Lower leg skin (tissue), 4 donors: ENCODE data around the gene TMEM115. TPM values are rescaled to one million over a fixed set of nuclear protein-coding genes. Genes with fewer than 3 reads are reported as not detected.

ENCODE experiments used
- DNase-seq, 2 donors: peaks; one replicate each; pipeline ENCODE4 v3.0.0-alpha.2; 2019; ENCODE audit warnings: low spot score in 2 of 2
- H3K4me3 ChIP-seq: fragments of 200-600 bp; sonication (generic); 2 replicates; pipeline ENCODE4 v1.5.1; 2017; ENCODE audit warnings: mild to moderate bottlenecking, low read depth; ENCODE audit not compliant: poor library complexity, severe bottlenecking
- POLR2A ChIP-seq, 2 donors: fragments of 450-650 bp; IDR thresholded peaks; one replicate each; pipeline ENCODE4 v1.6.1; 2016 to 2017; ENCODE audit warnings: antibody characterized with exemption in 2 of 2, mild to moderate bottlenecking in 1 of 2, moderate library complexity in 1 of 2
- WGBS, 2 donors: methylation state at CpG; one replicate each; pipeline ENCODE4 v1.1.5; 2018; 5-methylcytosine and 5-hydroxymethylcytosine counted together
- intact Hi-C: fragments of 100-400 bp; cut with DNase I; formaldehyde crosslinking; loops from one replicate; pipeline ENCODE4 v1.15.0; 2023; ENCODE audit warnings: low total_unique reads
- total RNA-seq, 4 donors: library from RNA; depleted of rRNA; stranded (reverse); fragments of >200 nt; gene quantifications; one replicate each; pipeline ENCODE4 v1.1.0, GENCODE V29; 2016
- TF ChIP-seq, protein P1 (sequence below), 3 donors: fragments of 450-650 bp; IDR thresholded peaks; one replicate each; pipeline ENCODE4 v1.5.1; 2016; ENCODE audit warnings: antibody characterized with exemption in 3 of 3, mild to moderate bottlenecking in 3 of 3, moderate library complexity in 2 of 3

TMEM115 gene
- total RNA-seq, 4 donors from 2014 or later = 90.5 to 92.7 (median 92.4) TPM

DNA sequence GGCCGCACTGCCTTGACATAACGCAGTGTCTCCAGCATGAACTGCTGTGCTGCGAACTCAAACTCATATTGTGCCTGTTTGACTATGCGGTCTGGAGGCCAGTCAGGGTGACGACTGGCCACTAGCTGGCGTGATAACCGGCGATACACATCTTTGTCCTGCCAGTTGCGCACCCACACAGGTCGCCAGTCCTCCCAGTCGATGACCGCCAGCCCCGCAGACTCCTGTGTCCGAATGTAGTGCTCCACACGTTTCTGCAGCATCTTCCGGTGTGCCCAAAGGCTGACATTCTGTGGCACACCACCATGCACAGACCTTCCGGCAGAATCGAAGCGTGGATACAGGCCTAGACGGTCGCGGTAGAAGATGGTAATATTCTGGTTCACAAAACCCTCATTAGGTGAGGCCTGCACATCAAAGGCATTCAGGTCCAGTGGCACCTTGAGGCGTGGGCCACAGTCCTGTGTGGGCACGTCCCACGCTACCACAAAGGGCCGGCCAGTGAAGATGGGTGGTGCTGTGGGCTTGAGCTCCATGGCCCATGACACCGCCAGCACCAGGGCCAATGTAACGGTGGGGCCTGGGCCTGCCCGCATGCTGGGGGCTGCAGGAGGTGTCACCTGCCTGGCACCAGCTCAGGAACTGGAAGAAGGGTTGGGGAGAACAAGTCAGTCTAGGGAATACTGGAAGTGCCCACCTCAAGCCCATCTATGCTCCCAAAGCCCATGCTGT is 39.3 kb downstream of the TMEM115 start:
- H3K4me3 ChIP-seq = peak overlapping the region; percentile 42
- 77% methylated on average over 28 of the region's 29 CpGs for WGBS, 2 donors
- DNase-seq = peak in 1 of 2 donors; percentile 18
- TF ChIP-seq, protein P1, sequence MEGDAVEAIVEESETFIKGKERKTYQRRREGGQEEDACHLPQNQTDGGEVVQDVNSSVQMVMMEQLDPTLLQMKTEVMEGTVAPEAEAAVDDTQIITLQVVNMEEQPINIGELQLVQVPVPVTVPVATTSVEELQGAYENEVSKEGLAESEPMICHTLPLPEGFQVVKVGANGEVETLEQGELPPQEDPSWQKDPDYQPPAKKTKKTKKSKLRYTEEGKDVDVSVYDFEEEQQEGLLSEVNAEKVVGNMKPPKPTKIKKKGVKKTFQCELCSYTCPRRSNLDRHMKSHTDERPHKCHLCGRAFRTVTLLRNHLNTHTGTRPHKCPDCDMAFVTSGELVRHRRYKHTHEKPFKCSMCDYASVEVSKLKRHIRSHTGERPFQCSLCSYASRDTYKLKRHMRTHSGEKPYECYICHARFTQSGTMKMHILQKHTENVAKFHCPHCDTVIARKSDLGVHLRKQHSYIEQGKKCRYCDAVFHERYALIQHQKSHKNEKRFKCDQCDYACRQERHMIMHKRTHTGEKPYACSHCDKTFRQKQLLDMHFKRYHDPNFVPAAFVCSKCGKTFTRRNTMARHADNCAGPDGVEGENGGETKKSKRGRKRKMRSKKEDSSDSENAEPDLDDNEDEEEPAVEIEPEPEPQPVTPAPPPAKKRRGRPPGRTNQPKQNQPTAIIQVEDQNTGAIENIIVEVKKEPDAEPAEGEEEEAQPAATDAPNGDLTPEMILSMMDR (IDR thresholded peaks at IDR 0.05) = no peak
- TF ChIP-seq POLR2A (IDR thresholded peaks at IDR 0.05) = no peak
- intact Hi-C loops = no loop called here

DNA sequence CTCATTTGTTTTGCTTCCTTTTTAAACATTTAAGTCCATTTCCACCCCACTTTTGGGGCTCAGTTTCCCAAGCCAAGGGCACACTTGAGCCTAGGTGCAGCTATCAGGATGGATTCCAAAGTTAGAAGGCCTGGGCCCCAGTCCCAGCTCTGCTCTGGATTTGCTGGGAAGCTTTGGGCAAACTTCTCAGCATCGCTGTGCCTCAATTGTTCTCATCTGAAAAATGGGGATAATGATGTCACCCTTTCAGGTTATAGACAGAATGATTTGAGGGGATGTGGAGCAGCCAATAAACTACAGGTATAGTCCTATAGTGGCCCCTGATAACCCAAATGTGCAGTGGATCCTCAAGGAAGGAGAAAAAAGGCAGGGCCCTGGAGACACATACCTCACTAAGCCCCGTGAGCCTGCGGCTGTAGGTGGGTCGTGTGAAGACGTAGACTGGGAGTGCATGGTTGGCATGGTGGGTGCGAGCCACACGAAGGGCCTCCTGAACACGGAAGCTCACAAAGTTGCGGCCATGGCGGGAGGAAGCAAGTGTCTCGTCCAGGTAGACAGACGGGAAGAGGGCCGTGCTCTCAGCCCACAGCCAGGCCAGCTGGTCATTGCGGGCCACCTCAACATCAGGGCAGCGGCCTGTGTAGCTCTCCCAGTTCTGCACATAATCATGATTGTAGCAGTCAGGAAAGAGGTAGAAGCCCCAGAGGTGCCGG is 40.0 kb downstream of the TMEM115 start:
- H3K4me3 ChIP-seq = no peak overlapping the region
- DNase-seq = no peak
- TF ChIP-seq, protein P1 (IDR thresholded peaks at IDR 0.05) = no peak
- TF ChIP-seq POLR2A (IDR thresholded peaks at IDR 0.05) = no peak
- intact Hi-C loops = no loop called here
- 83 to 88% methylated on average over 16 of the region's 16 CpGs for WGBS, 2 donors

DNA sequence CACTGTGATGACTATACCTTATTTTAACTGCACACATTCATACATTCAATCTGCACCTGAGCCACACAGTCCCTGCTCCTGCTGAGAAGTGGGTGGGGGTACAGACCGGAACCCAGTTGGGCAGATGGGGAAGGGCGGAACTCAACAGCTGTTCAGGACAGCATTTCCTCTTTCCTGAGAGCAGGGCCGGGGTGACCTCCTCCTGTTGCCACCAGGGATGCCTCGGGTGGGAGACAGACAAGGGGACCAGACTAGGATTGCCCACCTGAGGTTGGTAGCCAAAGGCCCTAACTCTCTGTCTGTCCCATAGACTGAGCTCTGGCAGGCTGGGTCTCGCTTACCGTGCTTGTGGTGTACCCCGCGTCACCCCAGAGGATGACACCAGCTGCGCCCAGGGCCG is 40.7 kb downstream of the TMEM115 start:
- DNase-seq = no peak
- H3K4me3 ChIP-seq = no peak overlapping the region
- intact Hi-C loops = no loop called here
- WGBS, 2 donors = 71 to 75% methylated on average over 10 of the region's 10 CpGs
- TF ChIP-seq POLR2A (IDR thresholded peaks at IDR 0.05) = no peak
- TF ChIP-seq, protein P1 (IDR thresholded peaks at IDR 0.05) = no peak

DNA sequence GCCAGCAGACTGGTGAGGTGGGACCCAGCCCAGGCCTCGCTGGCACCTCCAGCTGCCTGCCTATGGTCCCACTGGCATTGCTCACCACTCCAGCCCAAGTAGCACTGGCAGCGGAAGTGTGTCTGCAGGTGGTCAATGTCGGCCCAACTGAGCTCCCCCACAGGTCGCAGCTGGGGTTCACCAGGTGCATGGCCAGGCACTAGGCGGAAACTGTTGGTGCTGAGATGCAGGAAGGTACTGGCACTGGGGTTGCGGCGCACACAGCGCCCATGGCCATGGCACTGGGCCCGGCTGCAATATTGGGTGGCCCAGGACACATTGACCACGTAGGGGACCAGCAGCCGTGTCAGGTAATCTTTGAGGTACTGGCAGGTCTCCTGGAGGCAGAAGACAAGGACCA is 41.2 kb downstream of the TMEM115 start:
- WGBS, 2 donors = 76 to 82% methylated on average over 7 to 9 of the region's 11 CpGs
- H3K4me3 ChIP-seq = no peak overlapping the region
- no peak for TF ChIP-seq POLR2A (IDR thresholded peaks at IDR 0.05)
- TF ChIP-seq, protein P1 (IDR thresholded peaks at IDR 0.05) = no peak
- DNase-seq = no peak
- intact Hi-C loops = no loop called here

DNA sequence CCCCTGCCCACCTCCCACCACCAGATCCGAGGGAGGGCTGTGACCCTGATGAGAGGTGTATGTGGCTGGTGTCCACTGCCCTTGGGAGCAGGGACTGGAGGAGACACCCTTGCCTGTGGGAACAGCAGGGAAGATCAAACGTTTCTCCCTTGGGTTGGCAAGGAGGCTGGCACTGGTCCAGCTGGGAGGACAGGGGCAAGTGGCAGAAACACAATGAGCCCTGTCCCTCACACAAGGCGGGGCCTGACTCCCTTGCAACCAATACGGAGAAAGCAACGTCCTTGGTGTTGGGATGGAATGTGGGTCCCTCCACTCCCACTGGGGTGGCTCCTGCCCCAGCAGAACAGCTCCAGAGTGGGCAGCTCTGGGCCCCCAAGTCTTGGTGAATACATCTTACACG is 42.0 kb downstream of the TMEM115 start:
- no peak for DNase-seq
- no peak overlapping the region for H3K4me3 ChIP-seq

More for the DNA sequence above, 42.0 kb downstream of the TMEM115 start:
- TF ChIP-seq, protein P1 (IDR thresholded peaks at IDR 0.05) = no peak
- TF ChIP-seq POLR2A (IDR thresholded peaks at IDR 0.05) = no peak
- intact Hi-C loops = no loop called here
- WGBS, 2 donors = 39% methylated on average over 6 of the region's 6 CpGs
